GM06990 (cell line): ENCODE results near the gene CYFIP1.

ENCODE experiments used
- DNase-seq: peaks from one replicate; pipeline ENCODE4 v3.0.0-alpha.2; 2011; ENCODE audit not compliant: insufficient read length; ENCODE audit errors: extremely low read depth
- H3K27me3 ChIP-seq: replicated peaks from 2 replicates; pipeline ENCODE4 v1.6.0; 2011; ENCODE audit warnings: low read length; ENCODE audit not compliant: control insufficient read depth, insufficient read depth
- H3K36me3 ChIP-seq: 2 replicates; pipeline ENCODE4 v1.5.1; 2011; ENCODE audit warnings: low read length; ENCODE audit not compliant: control insufficient read depth, insufficient read depth
- H3K4me3 ChIP-seq: replicated peaks from 2 replicates; pipeline ENCODE4 v1.5.1; 2011; ENCODE audit warnings: low read depth, mild to moderate bottlenecking, control low read depth, low read length
- TF ChIP-seq, protein P1 (sequence below): IDR thresholded peaks from 2 replicates; pipeline ENCODE4 v1.5.1; 2011; ENCODE audit warnings: low read length, control low read depth, mild to moderate bottlenecking, inconsistent platforms; ENCODE audit not compliant: insufficient read depth, poor library complexity, severe bottlenecking

CYFIP1 gene

DNA sequence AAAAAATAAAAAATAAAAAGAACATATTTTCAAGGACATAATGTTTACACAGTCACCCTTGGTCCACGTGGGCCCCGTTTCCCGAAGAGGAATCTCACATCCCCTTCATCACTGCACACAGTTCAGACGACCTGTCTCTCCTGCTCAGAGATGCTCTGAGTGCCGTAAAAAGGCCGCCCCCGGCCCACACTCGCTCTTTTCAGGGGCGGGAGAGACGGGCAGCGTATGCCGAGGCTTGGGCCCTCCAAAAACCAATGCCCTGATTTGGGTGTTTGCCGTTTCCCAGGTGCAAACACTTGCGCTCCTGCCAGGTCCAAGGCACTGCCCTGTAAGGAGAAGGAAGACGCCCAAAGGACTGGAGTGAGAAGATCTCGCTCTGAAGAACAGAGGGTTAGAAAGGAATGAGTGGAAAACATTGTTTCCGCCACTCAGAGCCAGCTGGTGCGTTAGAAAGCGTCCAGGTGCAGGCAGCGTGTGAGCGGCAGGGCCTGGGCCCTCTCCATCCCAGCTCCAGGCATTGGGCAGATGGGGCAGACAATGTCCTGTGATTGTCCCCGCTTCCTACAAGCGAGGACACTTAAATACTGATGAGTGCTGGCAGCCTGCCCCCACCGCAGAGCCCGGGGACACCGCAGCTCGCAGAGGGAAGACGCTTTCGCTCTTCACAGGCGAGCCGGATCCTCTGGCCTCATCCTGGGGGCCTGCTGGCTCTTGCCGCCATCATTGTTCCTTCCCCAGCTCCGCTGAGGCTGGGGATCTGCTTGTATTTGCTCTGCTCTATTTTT lies 88.5 kb downstream of the CYFIP1 start:
- no peaks in the 10 kb centered on the region for H3K27me3 ChIP-seq
- TF ChIP-seq, protein P1, sequence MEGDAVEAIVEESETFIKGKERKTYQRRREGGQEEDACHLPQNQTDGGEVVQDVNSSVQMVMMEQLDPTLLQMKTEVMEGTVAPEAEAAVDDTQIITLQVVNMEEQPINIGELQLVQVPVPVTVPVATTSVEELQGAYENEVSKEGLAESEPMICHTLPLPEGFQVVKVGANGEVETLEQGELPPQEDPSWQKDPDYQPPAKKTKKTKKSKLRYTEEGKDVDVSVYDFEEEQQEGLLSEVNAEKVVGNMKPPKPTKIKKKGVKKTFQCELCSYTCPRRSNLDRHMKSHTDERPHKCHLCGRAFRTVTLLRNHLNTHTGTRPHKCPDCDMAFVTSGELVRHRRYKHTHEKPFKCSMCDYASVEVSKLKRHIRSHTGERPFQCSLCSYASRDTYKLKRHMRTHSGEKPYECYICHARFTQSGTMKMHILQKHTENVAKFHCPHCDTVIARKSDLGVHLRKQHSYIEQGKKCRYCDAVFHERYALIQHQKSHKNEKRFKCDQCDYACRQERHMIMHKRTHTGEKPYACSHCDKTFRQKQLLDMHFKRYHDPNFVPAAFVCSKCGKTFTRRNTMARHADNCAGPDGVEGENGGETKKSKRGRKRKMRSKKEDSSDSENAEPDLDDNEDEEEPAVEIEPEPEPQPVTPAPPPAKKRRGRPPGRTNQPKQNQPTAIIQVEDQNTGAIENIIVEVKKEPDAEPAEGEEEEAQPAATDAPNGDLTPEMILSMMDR: no peak
- H3K4me3 ChIP-seq: no peak overlapping the region
- H3K36me3 ChIP-seq: peaks cover 4% of the 10 kb centered on the region
- DNase-seq: no peak

DNA sequence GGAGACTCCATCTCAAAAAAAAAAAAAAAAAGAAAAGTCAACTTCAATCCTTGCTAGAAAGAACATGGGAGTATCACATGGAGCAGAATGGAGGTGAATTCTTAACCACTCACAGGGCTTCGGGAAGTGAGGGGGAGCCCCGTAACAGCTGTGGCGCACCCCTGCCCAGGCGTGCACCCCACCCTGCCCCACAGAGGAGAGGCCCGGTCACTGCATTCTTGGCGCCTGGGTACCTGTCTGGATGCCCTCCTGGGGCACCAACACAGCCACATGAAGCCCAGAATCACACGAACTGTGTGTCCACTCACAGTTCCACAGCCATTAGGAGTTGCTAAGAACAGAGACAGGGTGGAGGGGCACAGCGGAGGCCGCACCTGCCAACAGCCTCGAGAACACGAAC lies 89.9 kb downstream of the CYFIP1 start:
- TF ChIP-seq, protein P1: no peak
- H3K27me3 ChIP-seq: no peaks in the 10 kb centered on the region
- no peak overlapping the region for H3K4me3 ChIP-seq
- no peak for DNase-seq
- peaks cover 4% of the 10 kb centered on the region for H3K36me3 ChIP-seq

DNA sequence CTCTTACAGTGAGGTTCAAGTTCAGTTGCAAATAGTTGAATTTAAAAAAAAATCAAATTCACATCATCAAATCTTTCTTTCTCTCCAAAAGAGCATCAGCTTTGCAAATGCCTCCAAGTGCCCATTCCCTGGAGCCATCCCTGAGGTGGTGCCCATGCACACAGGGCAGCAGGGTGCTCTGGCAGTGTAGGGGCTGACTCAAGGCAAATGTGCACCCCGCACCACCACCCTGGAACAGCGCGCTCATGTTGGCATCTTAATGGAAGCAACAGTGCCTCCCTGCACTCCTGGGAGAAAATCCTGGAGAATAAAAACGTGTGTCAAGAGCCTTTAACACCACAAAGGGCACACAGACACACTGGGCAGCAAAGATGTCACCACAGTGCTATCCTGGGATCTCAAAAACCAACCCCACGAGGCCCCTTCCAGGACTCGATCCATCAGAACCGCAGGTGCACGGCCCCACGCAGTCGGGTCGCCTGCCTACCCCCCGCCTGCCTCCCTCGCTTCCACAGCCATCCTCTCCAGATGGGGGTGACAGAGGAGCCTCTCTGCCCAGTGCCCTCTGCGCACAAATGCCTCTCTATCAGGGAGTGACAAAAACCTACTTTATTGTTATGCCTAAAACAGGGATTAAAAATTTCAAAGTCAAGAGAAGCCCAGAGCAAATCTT lies 90.9 kb downstream of the CYFIP1 start:
- no peak for DNase-seq
- peaks cover 4% of the 10 kb centered on the region for H3K36me3 ChIP-seq
- TF ChIP-seq, protein P1: no peak
- no peak overlapping the region for H3K4me3 ChIP-seq
- no peaks in the 10 kb centered on the region for H3K27me3 ChIP-seq

DNA sequence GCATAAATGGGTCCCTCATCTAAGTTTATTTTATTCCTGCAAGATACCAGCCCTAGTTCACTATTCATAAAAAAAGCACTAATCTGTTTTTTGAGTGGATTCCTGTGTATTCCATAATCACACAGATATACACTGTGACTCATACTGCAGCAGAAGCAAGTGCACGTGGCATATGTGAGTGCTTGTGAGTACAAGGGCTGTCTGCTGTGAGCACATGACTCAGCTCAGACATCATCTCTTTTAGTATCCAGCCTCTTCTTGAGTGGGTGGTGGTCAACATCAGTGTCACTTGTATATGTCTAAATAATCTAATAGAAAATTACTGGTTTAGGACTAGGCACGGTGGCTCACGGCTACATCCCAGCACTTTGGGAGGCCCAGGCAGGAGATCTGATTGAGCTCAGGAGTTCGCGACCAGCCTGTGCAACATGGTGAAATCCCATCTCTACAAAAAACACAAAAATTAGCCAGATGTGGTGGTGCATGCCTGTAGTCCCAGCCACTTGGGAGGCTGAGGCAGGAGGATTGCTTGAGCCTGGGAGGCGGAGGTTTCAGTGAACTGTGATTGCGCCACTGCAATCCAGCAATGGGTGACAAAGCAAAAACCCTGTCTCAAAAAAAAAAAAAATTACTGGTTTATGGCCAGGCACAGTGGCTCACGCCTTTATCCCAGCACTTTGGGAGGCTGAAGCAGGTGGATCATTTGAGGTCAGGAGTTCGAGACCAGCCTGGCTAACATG lies 91.9 kb downstream of the CYFIP1 start:
- TF ChIP-seq, protein P1: no peak
- H3K27me3 ChIP-seq: no peaks in the 10 kb centered on the region
- H3K36me3 ChIP-seq: peaks cover 4% of the 10 kb centered on the region
- DNase-seq: no peak
- no peak overlapping the region for H3K4me3 ChIP-seq

DNA sequence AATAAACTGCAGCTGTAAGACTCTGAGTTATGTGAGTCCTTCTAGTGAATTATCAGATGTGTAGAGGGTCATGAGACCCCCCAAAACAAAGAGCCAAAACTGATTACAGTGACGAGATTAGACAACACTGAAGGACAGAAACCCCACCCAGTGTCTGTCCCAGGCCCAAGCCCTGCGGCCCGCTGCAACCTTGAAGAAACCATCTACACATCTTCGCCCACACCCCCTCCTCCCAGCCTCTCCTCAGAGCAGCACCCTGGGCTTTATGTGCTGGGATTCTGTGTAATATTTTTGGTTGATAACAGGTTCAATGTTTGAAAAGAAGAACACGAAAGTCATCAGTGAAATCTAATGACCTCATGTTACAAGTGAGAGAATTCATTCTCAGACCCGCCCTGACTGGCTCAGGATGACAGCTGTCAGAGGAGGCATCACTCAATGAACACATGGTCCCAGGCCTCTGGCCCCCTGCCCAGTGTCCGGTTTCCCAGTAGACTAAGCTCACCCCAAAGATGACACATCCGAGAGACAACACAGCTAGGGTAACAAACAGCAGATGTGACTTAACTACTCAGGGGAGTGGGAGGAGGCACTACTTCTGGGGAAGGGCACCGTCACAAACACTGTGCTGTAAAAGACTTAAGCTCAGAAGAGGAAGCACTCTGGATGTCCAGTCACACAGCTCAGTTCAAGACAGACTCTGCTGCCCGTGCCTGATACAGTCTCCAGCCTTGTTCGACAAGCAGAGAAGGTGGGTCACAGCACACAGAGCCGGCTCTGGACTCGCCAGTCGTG lies 92.8 kb downstream of the CYFIP1 start:
- TF ChIP-seq, protein P1: no peak
- Histone ChIP-seq H3K4me3 (no peak overlapping the region), H3K36me3 (peaks cover 4% of the 10 kb centered on the region), H3K27me3 (no peaks in the 10 kb centered on the region)
- DNase-seq: no peak
